NCI-H1105 treated with DMSO at 0.1 percent for 48 hours (cell line): ENCODE results near the gene VEPH1.
A peak's percentile ranks its signal among the peaks of the same experiment; 100 is the strongest.

ENCODE experiments used
- DNase-seq: peaks from one replicate; lab custom pipeline; 2025; lab: John Stamatoyannopoulos, UW

VEPH1 gene

GRCh38 chr3:157301755-157302154 lies 201.5 kb downstream of the VEPH1 start:
- DNase-seq: no peak

GRCh38 chr3:157300981-157301663 lies 202.1 kb downstream of the VEPH1 start:
- DNase-seq: no peak

- no peak for DNase-seq
These were observed 203.1 kb downstream of the VEPH1 start for GRCh38 chr3:157300094-157300493.

- no peak for DNase-seq
These were observed 205.8 kb downstream of the VEPH1 start for GRCh38 chr3:157297328-157297915.

GRCh38 chr3:157294953-157295352 lies 208.3 kb downstream of the VEPH1 start:
- no peak for DNase-seq

GRCh38 chr3:157294491-157294890 lies 208.7 kb downstream of the VEPH1 start:
- no peak for DNase-seq

GRCh38 chr3:157290766-157291165 lies 212.4 kb downstream of the VEPH1 start:
- no peak for DNase-seq

GRCh38 chr3:157285966-157286365 lies 217.2 kb downstream of the VEPH1 start:
- DNase-seq: no peak

- peak; percentile 44 for DNase-seq
These were observed 218.1 kb downstream of the VEPH1 start for GRCh38 chr3:157285141-157285540.

GRCh38 chr3:157284688-157285087 lies 218.5 kb downstream of the VEPH1 start:
- no peak for DNase-seq

- DNase-seq: no peak
These were observed 220.7 kb downstream of the VEPH1 start for GRCh38 chr3:157282261-157283191.

GRCh38 chr3:157280786-157281185 lies 222.4 kb downstream of the VEPH1 start:
- no peak for DNase-seq

- no peak for DNase-seq
These were observed 222.9 kb downstream of the VEPH1 start for GRCh38 chr3:157280354-157280753.

GRCh38 chr3:157279237-157279636 lies 224.0 kb downstream of the VEPH1 start:
- no peak for DNase-seq

GRCh38 chr3:157276801-157277200 lies 226.4 kb downstream of the VEPH1 start:
- no peak for DNase-seq

GRCh38 chr3:157275832-157276231 lies 227.4 kb downstream of the VEPH1 start:
- no peak for DNase-seq

GRCh38 chr3:157274644-157275137 lies 228.5 kb downstream of the VEPH1 start:
- DNase-seq: no peak

GRCh38 chr3:157271283-157271882 lies 231.8 kb downstream of the VEPH1 start:
- no peak for DNase-seq

GRCh38 chr3:157268026-157268425 lies 235.2 kb downstream of the VEPH1 start:
- DNase-seq: no peak

- DNase-seq: no peak
These were observed 237.3 kb downstream of the VEPH1 start for GRCh38 chr3:157265931-157266330.

- no peak for DNase-seq
These were observed 240.2 kb downstream of the VEPH1 start for GRCh38 chr3:157263027-157263426.

GRCh38 chr3:157261000-157261399 lies 242.2 kb downstream of the VEPH1 start:
- DNase-seq: no peak
